NK-92 (cell line): Measurements from ENCODE around the gene POLD2.

Experiments used
- DNase-seq: peaks from one replicate; lab custom pipeline; 2025; ENCODE audit not compliant: unreplicated experiment; lab: John Stamatoyannopoulos, UW

The POLD2 gene

DNA sequence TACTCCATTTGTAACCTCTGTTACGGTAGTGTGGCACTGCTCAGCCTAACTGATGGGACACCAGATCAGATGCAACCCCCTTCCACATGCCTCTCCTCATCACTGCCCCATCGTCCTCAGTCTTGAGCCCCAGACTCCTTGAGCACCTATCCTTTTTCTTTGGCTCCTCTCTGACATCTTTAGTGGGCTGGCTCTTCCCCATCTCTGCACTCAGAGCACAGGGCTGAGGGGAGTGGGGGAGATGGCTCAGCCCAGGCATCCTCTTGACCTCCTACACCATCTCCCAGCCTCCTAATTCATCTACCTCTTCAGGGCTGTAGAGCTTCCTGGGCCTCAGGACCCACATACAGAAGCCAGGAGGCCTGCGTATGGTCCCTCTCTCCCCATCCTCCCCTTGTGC, 39.6 kb downstream of the POLD2 start:
- DNase-seq = no peak

GRCh38 chr7:44082541-44083207, 40.7 kb downstream of the POLD2 start:
- peak; percentile 88 for DNase-seq

DNA sequence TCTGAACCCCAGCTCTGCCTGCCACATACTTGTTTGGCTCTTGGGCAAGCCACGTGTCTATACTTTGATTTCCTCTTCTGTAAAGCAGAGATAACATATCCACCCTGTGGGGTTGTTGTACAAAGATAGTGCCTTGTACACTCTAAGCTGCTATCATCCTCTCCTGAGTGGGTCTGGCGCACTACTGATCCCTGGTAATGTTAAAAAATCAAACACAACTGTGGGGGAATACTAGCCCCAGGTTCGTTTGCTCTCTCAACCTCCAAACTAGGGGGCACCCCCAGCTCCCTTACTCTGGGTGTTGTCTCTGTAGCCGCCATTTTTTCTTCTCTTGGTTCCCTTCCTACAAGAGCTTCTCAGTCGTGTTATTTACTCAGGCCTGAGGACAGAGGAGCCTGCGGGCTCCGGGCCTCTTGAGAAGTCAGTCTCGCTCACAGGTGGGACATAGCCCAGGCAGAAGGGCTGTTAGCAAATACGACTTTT, 42.0 kb downstream of the POLD2 start:
- no peak for DNase-seq

DNA sequence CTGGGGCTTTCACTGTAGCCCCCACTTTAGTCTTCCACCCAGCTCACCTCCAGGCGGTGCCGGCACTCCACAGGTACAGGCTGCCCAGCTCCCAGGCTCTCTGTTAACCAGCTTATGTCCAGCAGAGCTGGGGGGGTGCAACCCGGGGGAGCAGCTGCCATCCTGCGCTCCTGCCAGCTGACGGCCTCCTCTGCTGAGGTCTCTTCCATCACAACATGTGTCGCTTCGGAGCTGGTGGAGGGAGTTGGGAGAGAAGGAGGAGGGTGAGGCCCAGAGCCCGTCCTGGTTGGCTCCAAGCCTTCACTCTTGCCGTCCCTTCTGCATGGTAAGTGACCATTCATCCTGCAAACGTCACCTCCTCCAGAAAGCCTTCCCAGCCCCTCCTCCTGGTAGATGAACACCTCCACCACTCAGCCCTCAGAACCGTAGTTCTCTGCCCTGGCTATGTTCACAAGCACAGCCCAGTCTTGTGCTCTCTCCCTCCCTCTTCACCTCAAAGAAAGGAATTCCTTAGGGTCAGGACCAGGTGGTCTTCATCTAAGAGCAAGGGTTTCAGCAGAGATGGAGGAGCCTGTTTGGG, 42.6 kb downstream of the POLD2 start:
- DNase-seq = no peak

DNA sequence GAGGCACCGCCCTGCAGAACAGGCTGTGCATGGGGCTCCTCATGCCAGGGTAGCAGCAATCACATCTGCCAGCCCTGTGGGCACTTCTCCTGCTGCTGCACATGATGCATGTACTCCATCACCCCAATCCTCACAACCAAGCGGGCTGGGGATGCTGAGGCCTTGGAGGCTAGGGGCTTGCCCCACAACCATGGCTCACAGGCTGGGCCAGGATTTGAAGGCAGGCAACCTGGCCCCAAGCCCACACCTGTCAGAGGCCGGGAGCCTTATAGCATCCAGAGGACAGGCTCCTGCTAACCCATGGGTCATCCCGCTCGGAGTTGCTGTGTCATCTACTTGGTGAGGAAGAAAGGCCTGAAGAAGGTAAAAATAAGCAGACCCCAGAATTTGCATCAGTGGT, 43.2 kb downstream of the POLD2 start:
- no peak for DNase-seq

- DNase-seq = no peak
Measured at GRCh38 chr7:44079331-44080021, 43.9 kb downstream of the POLD2 start.

GRCh38 chr7:44078521-44078920, 44.8 kb downstream of the POLD2 start:
- no peak for DNase-seq

- DNase-seq = no peak
Measured at GRCh38 chr7:44077681-44078091, 45.7 kb downstream of the POLD2 start.

GRCh38 chr7:44077061-44077460, 46.3 kb downstream of the POLD2 start:
- DNase-seq = no peak

DNA sequence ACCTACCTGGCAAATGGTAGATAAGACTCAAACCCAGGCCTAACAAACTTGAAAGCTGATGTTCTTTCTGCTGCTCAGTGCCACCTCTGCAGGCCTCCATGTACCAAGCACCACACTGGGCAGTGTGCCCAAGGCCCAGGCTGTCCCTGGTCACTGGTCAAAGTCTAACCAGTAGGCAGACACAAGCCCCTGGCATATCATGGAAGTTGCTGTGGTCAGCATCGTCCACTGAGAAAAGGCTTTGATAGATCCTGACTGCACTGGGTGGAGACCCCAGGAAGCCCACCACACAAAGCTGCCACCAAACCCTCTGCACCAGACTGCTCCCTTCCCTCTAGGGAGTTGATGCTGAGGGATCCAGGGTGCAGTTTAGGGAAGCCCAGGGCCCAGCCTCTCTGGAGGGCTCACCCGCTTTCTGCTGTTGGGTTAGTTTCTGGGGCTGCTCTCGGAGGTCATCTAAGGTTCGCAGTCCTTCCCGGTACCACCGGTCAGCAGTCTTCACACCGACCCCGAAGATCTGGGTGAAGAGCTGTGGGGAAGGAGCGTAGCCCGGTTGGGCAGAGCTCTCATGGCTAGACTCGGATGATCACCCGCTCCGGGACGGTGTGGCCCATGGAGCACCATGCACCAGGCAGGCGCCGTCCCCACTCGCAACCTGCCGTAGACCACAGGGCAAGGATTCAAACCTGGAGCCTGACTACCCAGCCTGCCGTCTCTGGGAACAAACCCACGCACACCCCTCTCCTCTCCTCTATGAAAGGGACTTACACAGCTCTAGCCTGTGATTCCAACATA, 47.0 kb downstream of the POLD2 start:
- DNase-seq = no peak

DNA sequence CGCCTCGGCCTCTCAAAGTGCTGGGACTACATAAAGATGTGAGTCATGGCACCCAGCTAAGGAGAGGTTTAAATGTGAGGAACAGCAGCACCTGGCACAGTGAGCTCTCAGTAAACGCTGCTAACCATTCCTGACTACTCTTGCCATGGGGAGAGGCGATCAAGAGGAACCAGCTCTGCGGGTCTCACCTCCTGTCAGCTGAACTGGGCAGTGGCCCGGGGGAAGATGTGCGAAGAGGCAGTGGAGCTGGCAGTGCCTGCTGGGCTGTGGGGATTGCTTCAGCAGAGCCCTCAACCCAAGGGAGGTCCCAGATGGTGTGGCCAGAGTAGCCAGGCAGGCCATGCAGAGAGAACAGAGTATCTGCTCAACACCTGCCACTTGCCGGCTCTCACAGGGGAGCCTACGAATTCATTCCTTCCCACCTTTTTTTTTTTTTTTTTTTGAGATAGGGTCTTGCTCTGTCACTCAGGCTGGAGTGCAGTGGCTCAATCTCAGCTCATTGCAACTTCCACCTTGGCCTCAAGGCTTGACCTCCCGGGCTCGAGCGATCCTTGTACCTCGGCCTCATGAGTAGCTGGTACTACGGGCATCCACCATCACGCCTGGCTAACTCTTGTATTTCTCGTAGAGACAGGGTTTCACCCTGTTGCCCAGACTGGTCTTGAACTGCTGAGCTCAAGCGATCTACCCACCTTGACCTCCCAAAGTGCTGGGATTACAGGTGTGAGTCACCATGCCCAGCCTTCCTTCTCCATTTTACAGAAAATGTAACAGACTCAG, 47.9 kb downstream of the POLD2 start:
- no peak for DNase-seq

- DNase-seq = no peak
Measured at GRCh38 chr7:44074349-44074695, 49.0 kb downstream of the POLD2 start.

- DNase-seq = no peak
Measured at GRCh38 chr7:44073664-44074348, 49.5 kb downstream of the POLD2 start.

DNA sequence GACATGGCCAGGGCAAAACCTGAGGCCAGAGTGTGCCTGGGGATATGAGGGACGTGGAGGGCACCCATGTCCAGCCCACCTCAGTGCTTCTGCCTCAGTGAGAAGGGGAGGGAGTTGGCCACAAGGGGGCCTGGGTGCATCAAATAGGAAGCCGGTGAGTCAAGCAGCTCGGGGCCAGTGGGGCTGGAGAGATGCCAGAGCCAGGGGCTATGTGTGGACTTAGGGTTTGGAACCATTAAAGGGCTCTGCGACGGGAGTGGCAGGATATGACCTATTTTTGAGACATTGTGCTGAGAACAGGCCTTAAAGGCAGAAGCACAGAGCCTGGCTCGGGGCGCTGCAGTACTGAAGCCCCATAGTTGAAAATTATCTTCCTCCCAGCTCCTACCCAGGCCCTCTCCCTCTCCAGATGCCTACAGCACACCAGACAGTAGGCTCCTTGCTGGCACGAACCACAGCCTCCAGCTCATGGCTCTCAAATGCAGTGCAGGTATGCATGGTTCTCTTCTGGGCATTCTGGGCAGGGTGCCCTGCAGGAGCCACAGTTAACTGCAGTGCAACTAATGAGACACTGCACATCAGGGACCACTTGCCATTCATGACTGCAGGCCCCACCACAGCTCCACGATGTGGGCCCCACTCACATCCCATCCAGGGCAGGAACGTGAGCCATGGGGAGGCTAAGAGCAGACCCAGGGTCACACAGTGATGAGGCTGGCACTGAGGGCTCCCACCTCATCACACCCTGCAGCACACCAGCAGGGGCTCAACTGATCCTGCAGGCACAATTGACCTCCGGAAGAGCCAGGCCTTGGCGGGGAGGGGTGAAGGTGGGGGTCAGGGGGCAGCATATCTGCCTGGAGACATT, 50.8 kb downstream of the POLD2 start:
- DNase-seq = no peak

DNA sequence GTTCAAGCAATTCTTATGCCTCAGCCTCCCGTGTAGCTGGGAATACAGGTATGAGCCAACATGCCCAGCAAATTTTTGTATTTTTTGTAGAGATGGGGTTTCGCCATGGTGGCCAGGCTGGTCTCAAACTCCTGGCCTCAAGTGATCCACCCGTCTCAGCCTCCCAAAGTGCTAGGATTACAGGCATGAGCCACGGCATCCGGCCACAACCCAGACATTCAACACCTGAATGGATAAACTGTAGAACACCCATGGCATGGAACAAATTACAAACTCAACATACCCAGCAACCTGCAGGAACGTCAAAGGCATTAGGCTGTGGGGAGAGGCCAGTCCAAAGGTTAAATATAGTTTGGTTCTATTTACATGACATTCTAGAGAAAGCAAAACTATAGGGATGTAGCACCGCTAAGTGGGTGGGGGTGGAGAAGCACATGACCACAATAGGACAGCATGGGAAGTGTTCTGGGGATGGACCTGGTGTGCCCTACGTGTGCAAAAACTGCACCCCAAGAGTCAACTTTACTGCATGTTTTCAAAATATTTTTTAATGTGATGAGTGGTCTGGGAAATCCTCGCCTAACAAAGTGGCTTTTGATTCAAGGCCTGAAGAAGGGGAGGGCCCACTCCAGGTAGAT, 51.5 kb downstream of the POLD2 start:
- no peak for DNase-seq

- DNase-seq = no peak
Measured at GRCh38 chr7:44068054-44068453, 55.3 kb downstream of the POLD2 start.

DNA sequence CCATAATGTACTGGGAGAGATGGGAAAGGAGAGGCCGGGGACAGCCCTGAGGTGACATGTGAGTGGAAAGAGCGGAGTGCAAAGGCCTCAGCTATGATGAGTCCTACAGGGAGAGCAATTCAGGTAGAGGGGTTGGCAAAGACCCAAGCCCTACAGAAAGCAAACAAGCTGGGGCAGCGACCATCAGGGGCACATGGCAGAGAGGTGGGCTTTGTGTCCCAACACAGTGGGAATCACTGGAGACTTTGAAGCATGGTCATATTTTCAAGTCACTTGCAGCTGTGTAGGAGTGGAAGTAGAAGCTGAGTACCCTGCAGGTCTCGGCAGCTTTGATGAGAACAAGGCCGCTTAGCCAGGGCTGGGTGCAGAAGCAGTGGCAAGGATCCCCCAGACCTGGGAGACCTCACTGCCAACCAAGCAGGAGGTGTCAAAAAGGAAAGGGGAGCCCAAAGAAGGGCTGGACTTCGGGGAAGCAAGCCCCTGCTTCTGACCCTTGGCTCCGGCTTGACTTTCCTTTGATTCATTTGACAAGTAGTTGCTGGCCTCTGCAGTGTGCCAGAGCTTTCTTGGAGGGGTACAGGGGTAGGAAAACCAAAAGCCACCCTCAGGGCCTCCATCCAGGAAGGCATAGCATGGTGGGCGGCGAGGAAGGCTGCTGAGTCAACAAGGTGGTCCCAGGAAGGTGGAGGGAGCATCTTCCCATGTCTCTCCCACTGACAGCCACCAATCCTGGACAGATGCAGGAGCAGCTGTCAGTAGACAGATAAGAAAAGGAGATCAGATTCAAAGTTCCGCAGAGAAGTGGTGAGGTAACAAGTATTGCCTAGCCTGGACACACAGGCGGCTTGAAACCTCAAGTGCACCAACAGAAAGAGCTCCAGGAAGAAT, 56.0 kb downstream of the POLD2 start:
- no peak for DNase-seq

DNA sequence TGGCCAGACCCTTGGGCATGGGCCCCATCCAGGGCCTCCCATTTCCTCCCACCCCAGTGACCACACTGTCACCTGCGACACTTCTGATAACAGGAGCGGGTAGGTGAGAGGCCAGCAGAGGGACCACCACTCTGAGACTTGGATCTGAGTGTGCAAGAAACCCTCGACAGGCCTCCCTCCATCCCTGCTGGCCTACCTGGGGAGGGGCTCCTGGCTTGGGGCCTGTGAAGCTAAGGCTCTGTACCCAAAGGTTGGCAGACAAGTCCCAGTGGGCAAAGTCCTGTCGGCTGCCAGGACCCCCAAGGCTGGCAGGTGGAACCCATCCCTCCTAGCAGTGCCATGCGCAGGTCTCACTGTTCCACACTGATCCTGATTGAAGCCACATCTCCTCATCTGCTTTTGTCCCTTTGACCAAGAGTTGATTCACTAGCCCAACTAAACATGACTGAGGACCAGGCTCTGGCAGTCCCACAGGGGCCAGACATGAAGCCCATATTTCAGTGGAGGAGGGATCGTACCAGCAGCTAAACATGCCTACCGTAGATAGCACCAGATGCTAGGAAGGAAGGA, 56.8 kb downstream of the POLD2 start:
- DNase-seq = no peak
